HL-60/S4 (cell line): Measurements from ENCODE around the gene DYNC1H1.

Source experiments
- in situ Hi-C: fragments of 300-500 bp; cut with MboI; formaldehyde crosslinking; loops from 2 replicates; pipeline ENCODE4 v1.14.3; 2022; ENCODE audit warnings: low sequenced_read_pairs

The DYNC1H1 gene

GRCh38 chr14:101939646-101940170 lies 24.7 kb upstream of the DYNC1H1 start:
- in situ Hi-C loops = no loop called here

GRCh38 chr14:101944451-101944850 lies 19.9 kb upstream of the DYNC1H1 start:
- in situ Hi-C loops = no loop called here

GRCh38 chr14:101945171-101945570 lies 19.2 kb upstream of the DYNC1H1 start:
- in situ Hi-C loops = no loop called here

- in situ Hi-C loops = no loop called here
These were observed 16.8 kb upstream of the DYNC1H1 start for GRCh38 chr14:101947577-101947903.

GRCh38 chr14:101947904-101948665 lies 16.3 kb upstream of the DYNC1H1 start:
- in situ Hi-C loops = no loop called here

- in situ Hi-C loops = no loop called here
These were observed 15.6 kb upstream of the DYNC1H1 start for GRCh38 chr14:101948666-101949216.

GRCh38 chr14:101950100-101950499 lies 14.3 kb upstream of the DYNC1H1 start:
- in situ Hi-C loops = no loop called here

GRCh38 chr14:101950516-101951215 lies 13.7 kb upstream of the DYNC1H1 start:
- in situ Hi-C loops = no loop called here

GRCh38 chr14:101953151-101953550 lies 11.2 kb upstream of the DYNC1H1 start:
- in situ Hi-C loops = no loop called here

- in situ Hi-C loops = no loop called here
These were observed 9.9 kb upstream of the DYNC1H1 start for GRCh38 chr14:101954501-101954900.

GRCh38 chr14:101955695-101956161 lies 8.6 kb upstream of the DYNC1H1 start:
- in situ Hi-C loops = no loop called here

GRCh38 chr14:101956179-101956885 lies 8.0 kb upstream of the DYNC1H1 start:
- in situ Hi-C loops = no loop called here

GRCh38 chr14:101957406-101958234 lies 6.8 kb upstream of the DYNC1H1 start:
- in situ Hi-C loops = no loop called here

- in situ Hi-C loops = no loop called here
These were observed 5.8 kb upstream of the DYNC1H1 start for GRCh38 chr14:101958418-101959180.

GRCh38 chr14:101959277-101959676 lies 5.1 kb upstream of the DYNC1H1 start:
- in situ Hi-C loops = no loop called here

GRCh38 chr14:101960225-101960624 lies 4.1 kb upstream of the DYNC1H1 start:
- in situ Hi-C loops = loop anchor here (10.0 kb wide), 1 partner anchor 355 kb away; the partner anchor contains the start of gene ZNF839

- in situ Hi-C loops = loop anchor here (10.0 kb wide), 1 partner anchor 354 kb away; the partner anchor contains the start of gene ZNF839
These were observed 3.2 kb upstream of the DYNC1H1 start for GRCh38 chr14:101961011-101961721.

GRCh38 chr14:101961746-101962502 lies 2.4 kb upstream of the DYNC1H1 start:
- in situ Hi-C loops = loop anchor here (10.0 kb wide), 1 partner anchor 353 kb away; the partner anchor contains the start of gene ZNF839
